COR-L47 (cell line): ENCODE measurements around the gene ARID1B.

Experiments used
- DNase-seq: peaks from one replicate; lab custom pipeline; 2025; lab: John Stamatoyannopoulos, UW

Gene ARID1B

DNA sequence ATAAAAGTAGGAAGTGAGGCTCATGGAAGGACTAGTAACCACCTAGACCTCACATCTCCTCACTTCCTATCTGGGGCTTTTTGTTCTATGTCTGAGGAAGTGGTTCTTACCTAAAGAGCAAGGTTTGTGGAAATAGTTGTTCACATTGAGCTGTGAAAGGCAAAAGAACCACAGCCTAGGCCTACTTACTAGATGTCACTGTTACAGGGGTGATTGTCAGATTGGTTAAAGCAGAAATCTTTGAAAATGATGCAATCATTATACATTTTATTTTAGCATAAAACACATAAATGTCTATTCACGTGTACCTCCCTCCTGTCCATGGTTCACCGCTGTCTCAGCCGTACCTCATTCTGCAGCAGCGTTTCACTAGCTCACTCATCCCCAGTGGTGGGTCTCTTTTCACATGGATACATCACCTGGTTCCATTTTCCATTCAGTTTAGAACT is 277.4 kb downstream of the ARID1B start:
- no peak for DNase-seq

DNA sequence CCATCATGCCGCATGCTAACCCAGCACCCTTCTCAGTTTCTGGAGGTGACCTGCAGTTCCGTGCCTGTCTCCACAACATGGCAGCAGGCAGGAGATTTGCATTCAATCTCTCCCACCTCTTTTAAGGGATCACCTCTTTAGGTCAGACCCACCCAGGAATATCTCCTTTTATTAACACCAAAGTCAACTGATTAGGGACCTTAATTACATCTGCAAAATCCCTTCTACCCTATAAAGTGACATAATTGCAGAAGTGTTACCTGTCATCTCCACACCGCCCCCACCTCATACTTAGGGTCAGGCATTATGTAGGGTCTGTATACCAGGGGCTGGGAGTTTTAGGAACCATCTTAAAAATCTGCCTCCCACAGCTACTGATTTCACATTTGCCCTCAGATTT is 278.7 kb downstream of the ARID1B start:
- DNase-seq = no peak

DNA sequence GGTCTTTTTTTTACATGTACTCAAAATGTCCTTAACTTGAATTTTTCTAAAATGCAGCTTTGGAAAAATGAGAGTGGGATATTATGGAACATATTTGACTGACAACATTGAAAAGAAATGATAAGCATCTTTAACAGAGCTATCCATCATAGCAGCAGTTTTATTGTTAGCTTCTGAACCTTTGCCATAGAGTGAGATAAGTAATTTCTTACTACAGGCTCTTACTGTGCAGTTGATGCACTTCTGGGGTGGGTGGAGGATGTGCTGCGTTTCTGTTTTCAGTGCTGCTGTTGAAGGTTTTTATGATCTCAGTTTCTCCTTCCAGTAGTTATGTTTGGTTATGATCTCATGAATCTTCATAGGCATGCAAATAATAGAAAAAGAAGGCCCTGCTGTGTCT is 279.1 kb downstream of the ARID1B start:
- DNase-seq = no peak

GRCh38 chr6:157058574-157058973 is 281.4 kb downstream of the ARID1B start:
- no peak for DNase-seq

DNA sequence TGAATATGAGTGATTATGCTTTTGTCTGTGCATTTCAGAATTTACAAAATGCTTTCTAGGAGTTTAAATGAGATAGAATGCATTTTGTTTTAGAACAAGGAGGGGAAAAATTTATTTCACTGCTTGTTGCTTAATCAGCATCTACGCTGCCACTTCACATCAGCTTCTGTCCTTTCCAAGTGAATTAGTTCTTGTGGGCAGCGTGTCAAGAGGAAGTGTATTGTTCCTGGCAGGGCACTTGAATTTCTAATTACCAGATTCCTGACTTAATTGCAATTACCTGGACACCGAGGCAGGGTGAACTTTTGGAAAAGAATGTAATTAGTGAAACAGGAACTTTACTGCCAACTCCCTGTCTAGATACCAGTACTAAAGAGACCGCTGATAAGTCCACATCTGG is 282.6 kb downstream of the ARID1B start:
- DNase-seq = no peak

GRCh38 chr6:157060440-157060952 is 283.3 kb downstream of the ARID1B start:
- no peak for DNase-seq

DNA sequence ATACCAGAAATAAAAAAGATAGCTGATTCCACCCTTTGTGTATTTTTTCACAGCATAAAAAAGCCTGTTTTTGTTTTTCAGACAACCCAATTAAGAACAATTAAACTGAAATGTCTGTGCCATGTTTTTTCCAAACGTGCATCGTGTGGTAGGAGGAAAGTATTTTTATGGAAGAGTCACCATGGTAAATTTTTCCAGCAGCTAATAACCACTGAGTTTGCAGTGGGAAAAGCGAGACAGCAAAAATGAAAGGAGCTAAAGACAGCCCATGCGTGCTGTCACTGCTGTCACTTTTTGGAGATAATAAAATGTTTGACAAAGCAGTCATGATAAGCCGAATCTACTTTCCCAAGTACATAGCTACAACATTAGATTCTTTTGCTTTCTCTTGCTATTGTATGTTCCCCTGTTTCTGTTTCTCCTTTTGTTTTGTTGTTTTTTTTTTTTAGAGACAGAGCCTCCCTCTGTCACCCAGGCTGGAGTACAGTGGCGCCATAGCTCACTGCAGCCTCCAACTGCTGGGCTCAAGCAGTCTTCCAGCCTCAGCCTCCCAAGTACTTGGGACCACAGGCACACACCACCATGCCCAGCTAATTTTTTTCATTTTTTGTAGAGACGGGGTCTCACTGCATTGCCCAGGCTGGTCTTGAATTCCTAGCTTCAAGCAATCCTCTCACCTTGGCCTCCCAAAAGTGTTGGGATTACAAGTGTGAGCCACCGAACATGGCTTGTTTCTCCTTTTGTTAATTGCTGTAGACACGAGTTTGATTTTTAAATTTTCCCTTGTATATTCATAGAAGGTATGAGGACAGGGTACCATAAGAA is 284.8 kb downstream of the ARID1B start:
- no peak for DNase-seq

DNA sequence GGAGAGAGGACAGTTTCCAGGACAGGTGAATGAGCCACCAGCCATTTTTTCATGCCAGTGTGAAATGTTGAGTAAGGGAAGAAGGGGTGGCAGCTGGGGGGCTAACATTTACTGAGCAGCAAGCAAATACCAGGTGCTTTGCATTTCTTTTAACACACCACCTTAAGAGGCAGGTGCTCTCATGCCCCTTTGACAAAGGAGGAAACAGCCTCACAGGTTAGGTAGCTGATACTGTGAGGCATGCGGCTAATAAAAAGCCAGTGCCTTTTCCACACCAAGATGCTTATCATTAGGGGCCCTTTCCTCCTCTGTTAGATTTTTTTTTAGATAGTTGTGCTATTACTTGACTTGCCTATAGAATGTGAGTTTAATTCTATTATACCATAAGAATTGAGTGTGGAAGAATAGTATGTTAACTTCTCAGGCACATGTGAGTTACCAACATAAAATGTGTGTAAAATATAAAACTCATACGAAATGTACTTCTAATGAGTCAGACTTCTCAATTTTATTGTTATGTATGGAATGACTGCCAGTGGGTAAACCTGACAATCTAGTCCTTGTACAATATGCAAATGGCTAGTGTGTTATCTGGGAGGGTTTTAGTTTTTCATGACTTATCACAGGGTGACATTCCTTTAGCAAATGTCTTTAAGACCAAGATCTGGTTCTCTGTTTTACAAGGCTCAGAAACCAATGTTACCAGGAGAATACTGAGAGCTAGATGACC is 286.2 kb downstream of the ARID1B start:
- no peak for DNase-seq

GRCh38 chr6:157063923-157064322 is 286.7 kb downstream of the ARID1B start:
- DNase-seq = no peak

DNA sequence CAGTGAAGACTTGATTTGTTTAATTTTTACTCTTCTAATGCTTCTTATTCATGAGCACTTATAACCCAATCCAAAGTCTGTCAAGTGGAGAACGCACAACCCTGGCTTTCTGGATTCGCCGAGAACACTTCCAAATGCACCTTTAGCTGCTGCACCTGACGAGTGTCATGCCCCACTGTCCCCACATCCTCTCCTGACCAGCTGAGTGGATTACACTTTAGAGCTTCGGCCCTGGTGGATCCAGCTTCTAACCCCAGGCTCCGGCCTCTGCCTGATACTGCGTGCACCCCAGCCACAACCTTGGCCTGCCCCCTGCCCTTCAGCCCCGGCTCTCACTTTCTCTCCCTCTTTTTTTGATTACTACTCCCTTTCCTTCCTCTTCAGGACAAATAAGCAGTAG is 287.3 kb downstream of the ARID1B start:
- no peak for DNase-seq

- no peak for DNase-seq
Measured at GRCh38 chr6:157065366-157065765, 288.2 kb downstream of the ARID1B start.

DNA sequence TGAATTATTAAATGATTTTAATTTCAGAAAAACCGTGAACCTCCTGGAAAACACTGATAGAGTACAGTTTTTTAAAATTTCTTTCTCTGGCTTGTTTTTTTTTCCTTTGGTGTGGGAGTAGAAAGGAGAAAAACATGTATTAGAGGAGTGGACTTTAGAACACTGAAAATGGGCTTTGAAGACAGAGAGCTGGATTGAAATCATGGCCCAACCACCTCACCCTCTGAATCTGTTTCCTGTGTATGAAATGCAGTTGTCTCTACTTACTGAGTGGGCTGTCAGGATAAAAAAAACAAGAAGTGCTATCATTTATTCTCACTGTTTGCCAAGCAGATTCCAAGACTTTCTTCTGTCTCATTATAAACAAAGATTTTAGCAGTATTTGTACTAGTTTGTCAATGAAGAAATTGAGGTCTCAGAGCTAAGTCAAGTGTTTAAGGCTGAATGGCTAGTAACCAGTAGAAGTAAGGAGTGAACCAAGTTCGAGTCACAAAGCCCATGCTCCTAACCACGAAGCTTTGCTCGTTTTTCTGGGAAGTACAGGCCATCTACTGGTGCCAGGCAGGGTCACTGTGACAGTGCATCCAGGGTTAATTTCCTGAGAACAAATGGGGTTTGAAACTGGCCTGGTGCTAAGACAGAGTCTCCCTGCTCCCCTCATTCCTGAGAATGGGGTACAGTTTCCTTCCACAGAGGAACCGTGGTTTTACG is 289.8 kb downstream of the ARID1B start:
- no peak for DNase-seq

DNA sequence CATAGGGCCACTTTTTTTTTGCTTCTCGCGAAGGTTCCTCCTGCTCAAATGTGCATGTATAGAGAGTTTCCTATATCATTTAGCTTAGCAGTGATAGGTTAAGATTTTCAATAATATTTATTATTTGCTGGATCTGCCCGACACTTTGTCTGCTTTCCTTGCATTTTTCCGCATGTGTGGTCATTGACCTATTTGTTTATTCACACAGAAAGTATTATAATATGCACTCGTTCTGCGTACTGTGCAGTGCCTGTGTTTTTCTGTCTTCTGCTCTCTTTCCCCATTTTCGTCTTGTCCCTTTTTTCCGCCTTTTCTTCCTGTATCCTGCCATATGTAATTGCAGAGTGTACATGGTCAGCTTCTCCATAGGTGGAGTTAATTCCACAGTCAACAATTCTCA is 290.3 kb downstream of the ARID1B start:
- DNase-seq = no peak

DNA sequence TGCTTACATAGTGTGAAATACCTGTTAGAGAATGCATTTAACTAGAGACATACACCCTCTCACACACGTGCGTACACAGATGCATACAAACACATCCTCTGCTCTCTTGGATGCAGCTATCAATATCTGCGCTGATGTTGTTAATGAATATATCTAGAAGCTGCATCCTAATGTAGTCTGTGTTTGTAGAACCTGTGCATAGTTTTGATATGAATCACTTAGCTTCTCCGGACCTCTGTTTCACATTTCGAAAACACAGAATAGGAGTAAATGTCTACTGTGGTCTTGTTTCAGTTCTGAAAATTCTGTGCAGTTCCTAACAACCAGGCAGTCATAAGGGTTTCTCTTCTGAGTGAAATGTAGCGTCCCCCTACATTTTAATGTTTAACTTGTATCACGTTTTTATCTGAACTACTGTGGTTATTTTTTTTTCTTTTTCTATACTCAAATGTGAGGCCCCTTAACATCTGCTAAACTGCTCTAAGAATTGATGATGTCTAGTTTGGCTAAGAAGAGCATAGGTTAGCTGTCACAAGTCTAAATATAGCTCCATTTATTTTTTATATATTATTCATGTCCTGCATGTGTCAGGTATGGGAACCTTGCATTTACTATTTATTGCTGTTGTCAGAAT is 291.6 kb downstream of the ARID1B start:
- DNase-seq = no peak

DNA sequence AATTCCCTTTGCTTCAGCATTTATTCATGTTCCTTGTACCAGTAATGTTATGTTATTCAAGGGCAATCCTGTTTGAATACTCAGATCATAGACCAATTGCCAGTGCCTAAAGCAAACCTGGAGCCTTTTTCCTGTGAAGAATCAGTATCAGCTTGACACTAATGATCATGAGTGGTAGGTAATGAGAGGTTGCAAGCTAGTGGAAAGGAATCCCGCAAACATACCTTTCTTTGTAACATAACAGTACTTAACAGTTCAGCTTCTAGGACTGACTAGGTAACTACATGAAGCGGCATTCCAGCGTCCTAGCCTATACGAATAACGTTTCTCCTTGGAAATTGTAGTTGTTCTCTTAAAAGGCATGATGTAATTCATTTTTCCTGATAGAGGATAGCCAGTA is 292.4 kb downstream of the ARID1B start:
- DNase-seq = no peak

DNA sequence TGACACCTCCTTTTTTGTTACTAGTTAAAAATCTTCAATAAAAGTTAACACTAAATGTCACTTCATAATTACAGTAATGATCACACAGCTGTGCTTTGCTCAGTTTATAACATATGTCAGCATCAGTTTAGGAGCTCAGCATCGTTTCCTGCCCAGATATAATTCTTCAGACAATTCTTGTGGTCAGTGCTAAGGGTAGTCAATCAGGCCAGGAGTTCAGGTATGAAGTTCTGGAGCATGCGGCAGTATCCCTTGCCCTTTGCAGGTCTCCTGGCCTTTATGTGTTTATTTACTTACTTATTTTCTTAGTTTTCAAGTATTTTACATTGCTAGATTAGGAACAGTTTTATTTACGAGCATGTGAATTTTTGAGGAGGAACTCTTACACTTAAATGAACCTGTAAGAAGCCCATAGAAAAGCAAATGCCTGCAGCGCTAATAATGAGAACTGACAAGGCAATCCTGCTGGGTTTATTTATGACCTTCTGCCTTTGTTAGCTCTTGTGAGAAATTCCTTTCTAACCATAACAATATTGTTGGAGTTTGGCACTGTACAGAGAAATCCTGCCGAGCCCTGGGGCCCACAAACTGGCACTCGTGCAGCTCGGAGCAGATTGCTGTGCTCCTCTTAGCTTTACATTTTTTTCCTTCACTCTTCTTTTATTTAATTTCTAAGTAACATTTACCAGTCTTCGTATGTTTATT is 293.4 kb downstream of the ARID1B start:
- no peak for DNase-seq

- DNase-seq = no peak
Measured at GRCh38 chr6:157072128-157072527, 294.9 kb downstream of the ARID1B start.

- DNase-seq = no peak
Measured at GRCh38 chr6:157073596-157073995, 296.4 kb downstream of the ARID1B start.

GRCh38 chr6:157074969-157075368 is 297.8 kb downstream of the ARID1B start:
- no peak for DNase-seq

GRCh38 chr6:157075549-157076450 is 298.6 kb downstream of the ARID1B start:
- no peak for DNase-seq
